ENCODE data around the gene HSPB1. TPM values are rescaled to one million over a fixed set of nuclear protein-coding genes. Genes with fewer than 3 reads are reported as not detected.

Gene HSPB1
- total RNA-seq, 6 experiments from 2014 or later = 64.4 to 275 (median 234) TPM

DNA sequence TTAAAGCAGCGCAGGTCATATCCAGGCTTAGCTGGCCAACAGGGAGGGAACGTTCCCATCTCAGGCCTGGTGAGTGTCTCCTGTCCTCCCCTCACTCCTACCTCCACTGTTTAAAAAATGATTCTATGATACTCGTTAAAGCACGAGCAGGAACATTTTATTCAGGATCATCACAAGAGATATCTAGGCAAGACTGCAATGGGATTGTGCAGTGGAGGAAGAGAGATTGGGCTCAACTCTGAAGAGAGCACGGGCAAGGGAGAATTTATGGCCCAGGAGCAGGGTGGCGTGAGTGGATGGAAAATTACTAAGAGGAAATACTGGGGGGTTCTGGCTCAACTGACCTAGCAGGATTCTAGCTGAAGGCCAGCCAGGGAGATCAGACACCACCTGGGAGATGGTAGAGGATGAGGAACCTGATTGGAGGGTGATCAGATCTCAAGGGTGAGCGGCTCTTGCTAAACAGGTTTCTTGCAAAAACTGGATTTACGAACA, 9.0 kb upstream of the HSPB1 start:
- ATAC-seq = no peak
- Histone ChIP-seq H3K36me3 (no peaks in the 10 kb centered on the region), H3K4me3 (no peak overlapping the region), H3K27me3 (no peaks in the 10 kb centered on the region), H3K9me3 (no peaks in the 10 kb centered on the region), H3K27ac (peak overlapping the region; percentile 91 to 95 (median 95)), H3K4me1 (peaks cover 0 to 14% (median 6%) of the 10 kb centered on the region in 4 donors)
- intact Hi-C loops (cut with DNase I) = no loop called here
- TF ChIP-seq POLR2A (IDR thresholded peaks at IDR 0.05) = no peak
- TF ChIP-seq, protein P1, sequence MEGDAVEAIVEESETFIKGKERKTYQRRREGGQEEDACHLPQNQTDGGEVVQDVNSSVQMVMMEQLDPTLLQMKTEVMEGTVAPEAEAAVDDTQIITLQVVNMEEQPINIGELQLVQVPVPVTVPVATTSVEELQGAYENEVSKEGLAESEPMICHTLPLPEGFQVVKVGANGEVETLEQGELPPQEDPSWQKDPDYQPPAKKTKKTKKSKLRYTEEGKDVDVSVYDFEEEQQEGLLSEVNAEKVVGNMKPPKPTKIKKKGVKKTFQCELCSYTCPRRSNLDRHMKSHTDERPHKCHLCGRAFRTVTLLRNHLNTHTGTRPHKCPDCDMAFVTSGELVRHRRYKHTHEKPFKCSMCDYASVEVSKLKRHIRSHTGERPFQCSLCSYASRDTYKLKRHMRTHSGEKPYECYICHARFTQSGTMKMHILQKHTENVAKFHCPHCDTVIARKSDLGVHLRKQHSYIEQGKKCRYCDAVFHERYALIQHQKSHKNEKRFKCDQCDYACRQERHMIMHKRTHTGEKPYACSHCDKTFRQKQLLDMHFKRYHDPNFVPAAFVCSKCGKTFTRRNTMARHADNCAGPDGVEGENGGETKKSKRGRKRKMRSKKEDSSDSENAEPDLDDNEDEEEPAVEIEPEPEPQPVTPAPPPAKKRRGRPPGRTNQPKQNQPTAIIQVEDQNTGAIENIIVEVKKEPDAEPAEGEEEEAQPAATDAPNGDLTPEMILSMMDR (IDR thresholded peaks at IDR 0.05) = no peak
- WGBS (ENCODE audit: insufficient coverage, low coverage, low lambda C conversion rate, missing lambda C conversion rate) = 64% methylated on average over 6 of the region's 8 CpGs
- no peak for DNase-seq

DNA sequence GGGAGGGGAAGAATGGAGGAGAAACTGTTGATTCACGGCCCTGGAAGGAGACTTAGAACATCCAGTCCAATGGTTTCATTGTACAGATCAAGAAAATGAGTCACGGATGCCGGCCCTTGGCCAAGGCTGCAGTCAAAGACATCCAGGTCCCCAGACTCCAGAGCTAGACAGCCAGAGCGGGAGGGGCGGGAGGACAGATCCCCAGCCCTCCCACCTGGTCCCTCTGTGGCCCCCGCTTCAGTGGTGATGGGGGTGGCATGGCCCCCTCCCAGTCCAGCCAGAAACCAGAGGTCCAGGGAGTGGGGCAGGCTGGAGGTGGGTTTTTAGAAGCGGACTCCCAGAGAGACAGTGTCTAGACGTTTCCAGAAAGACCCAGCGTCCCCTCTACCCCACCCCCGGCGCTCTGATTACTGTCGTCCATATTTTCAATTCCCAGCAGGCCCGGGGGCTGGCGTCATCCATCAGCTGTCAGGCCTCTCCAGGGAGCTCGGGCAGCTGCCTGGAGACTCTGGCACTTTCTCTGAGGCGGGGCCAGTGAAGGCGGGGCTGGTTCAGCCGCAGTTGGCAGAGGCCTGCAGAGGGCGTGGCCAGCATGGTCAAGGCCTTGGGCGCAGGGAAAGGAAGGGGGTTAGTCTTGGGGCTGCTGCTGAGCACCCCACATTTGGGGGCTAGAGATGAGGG, 8.0 kb upstream of the HSPB1 start:
- Histone ChIP-seq H3K27me3 (no peaks in the 10 kb centered on the region), H3K4me1 (peaks cover 0 to 14% (median 6%) of the 10 kb centered on the region in 4 donors), H3K27ac (peak overlapping the region; percentile 91 to 95 (median 95)), H3K36me3 (no peaks in the 10 kb centered on the region), H3K9me3 (no peaks in the 10 kb centered on the region), H3K4me3 (peak overlapping the region in 1 of 3 donors; percentile 15)
- 15% methylated on average over 14 of the region's 20 CpGs for WGBS (ENCODE audit: insufficient coverage, low coverage, low lambda C conversion rate, missing lambda C conversion rate)
- TF ChIP-seq POLR2A (IDR thresholded peaks at IDR 0.05) = peak; percentile 29
- TF ChIP-seq, protein P1 (IDR thresholded peaks at IDR 0.05) = no peak
- intact Hi-C loops (cut with DNase I) = no loop called here
- ATAC-seq (peak; percentile 77 to 88 (median 83)), DNase-seq (peak; percentile 95 to 97 (median 95))

DNA sequence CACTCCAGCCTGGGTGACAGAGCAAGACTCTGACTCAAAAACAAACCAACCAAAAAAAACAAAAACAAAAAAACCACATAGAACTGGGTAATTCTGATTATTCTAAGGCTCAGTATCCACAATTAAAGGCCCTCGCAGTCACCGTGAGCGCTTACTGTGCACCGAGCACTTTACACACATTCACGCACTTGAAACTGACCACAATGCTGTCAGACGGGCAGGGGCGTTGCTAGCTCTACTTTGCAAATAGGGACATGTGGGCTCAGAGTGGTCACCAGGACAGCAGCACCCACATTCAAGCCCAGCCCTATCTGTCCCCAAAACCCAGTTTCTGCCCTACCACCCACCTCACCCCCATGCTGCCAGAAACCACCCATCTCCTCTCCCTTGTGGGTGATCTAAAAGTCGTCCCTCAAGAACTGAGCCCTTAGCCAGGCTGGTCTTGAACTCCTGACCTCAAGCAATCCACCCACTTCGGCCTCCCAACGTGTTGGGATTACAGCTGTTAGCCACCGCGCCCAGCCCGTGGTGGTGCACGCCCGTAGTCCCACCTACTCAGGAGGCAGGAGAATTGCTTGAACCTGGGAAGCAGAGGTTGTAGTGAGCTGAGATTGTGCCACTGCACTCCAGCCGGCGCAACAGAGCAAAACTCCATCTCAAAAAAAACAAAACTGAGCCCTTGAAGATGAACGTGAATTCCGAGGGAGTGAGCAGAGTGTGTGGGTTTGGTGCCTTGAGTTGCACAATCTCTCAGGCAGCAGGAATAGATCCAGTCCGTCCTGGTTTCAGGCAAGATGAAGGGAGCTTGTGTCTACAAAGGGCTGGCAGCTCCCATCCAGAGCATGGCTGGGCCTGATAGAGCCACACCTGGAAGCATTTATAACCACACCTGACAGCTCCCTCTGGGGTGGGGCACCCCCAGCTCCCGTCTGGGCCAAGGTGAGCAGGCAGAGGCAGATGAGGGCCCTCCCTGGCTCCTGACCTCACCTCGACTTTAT, 5.4 kb upstream of the HSPB1 start:
- 65% methylated on average over 14 of the region's 22 CpGs for WGBS (ENCODE audit: insufficient coverage, low coverage, low lambda C conversion rate, missing lambda C conversion rate)
- no peaks in the 10 kb centered on the region for H3K9me3 ChIP-seq
- ATAC-seq (peak; percentile 37 to 66 (median 55)), DNase-seq (peak in 2 of 3 donors; percentile 71 to 74)
- peak overlapping the region in 2 of 3 donors; percentile 47 to 58 for H3K27ac ChIP-seq
- H3K36me3 ChIP-seq = no peaks in the 10 kb centered on the region
- H3K27me3 ChIP-seq = no peaks in the 10 kb centered on the region
- intact Hi-C loops (cut with DNase I) = no loop called here
- H3K4me3 ChIP-seq = no peak overlapping the region
- peaks cover 0 to 14% (median 4%) of the 10 kb centered on the region in 4 donors for H3K4me1 ChIP-seq
- TF ChIP-seq, protein P1 (IDR thresholded peaks at IDR 0.05) = no peak
- no peak for TF ChIP-seq POLR2A (IDR thresholded peaks at IDR 0.05)

DNA sequence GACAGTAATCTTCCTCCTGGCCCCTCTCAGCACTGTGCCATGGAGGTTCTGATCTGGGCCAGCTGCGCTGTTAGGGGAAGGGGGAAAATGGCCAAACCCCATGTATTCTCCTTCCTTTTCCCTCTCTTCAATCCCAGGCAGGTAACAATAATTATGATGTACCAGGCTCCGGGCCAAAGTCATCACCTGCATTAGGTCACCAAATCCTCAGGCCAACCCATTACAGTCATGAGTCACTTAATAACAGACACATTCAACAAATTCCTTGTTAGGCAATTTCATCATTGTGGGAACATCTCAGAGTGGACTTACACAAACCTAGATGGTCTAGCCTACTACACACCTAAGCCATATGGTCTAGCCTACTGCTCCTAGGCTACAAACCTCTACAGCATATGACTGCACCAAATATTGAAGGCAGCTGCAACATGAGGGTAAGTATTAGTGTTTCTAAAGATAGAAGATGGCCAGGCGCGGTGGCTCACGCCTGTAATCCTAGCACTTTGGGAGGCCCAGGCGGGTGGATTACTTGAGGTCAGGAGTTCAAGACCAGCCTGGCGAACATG, 2.2 kb upstream of the HSPB1 start:
- peak overlapping the region in 1 of 3 donors; percentile 49 for H3K27ac ChIP-seq
- DNase-seq = no peak
- 76% methylated on average over 4 of the region's 7 CpGs for WGBS (ENCODE audit: insufficient coverage, low coverage, low lambda C conversion rate, missing lambda C conversion rate)

More for the DNA sequence above, 2.2 kb upstream of the HSPB1 start:
- no peaks in the 10 kb centered on the region for H3K27me3 ChIP-seq
- H3K36me3 ChIP-seq = peaks cover 0 to 3% (median 0%) of the 10 kb centered on the region in 4 donors
- intact Hi-C loops (cut with DNase I) = no loop called here
- TF ChIP-seq, protein P1 (IDR thresholded peaks at IDR 0.05) = no peak
- TF ChIP-seq POLR2A (IDR thresholded peaks at IDR 0.05) = no peak
- H3K4me1 ChIP-seq = peaks cover 0 to 16% (median 8%) of the 10 kb centered on the region in 4 donors
- H3K4me3 ChIP-seq = no peak overlapping the region
- H3K9me3 ChIP-seq = no peaks in the 10 kb centered on the region
- peak in 1 of 4 donors; percentile 4 for ATAC-seq
